Fibroblast of lung (primary cell): Measurements from ENCODE around the gene YAF2. TPM values are rescaled to one million over a fixed set of nuclear protein-coding genes. Genes with fewer than 3 reads are reported as not detected.
A peak's percentile ranks its signal among the peaks of the same experiment; 100 is the strongest.

ENCODE experiments used
- DNase-seq, 2 donors: peaks; one replicate each; pipeline versions ENCODE4 v3.0.0 to v3.0.0-alpha.2; 2010; ENCODE audit warnings: low read depth in 2 of 2
- H2AFZ ChIP-seq: 2 replicates; pipeline ENCODE4 v1.5.1; 2012; ENCODE audit warnings: low read length, control low read depth, inconsistent platforms
- H3K27ac ChIP-seq: 2 replicates; pipeline ENCODE4 v1.5.1; 2011; ENCODE audit warnings: low read length, control low read depth; ENCODE audit not compliant: insufficient read depth
- H3K27me3 ChIP-seq: 2 replicates; pipeline ENCODE4 v1.5.1; 2011; ENCODE audit warnings: mild to moderate bottlenecking, low read length; ENCODE audit not compliant: control insufficient read depth, insufficient read depth
- H3K36me3 ChIP-seq: 2 replicates; pipeline ENCODE4 v1.5.1; 2011; ENCODE audit warnings: low read length; ENCODE audit not compliant: control insufficient read depth, insufficient read depth
- H3K4me1 ChIP-seq: 2 replicates; pipeline ENCODE4 v1.5.1; 2011; ENCODE audit warnings: low read length; ENCODE audit not compliant: control insufficient read depth, insufficient read depth; ENCODE audit errors: extremely low read depth
- H3K4me2 ChIP-seq: 2 replicates; pipeline ENCODE4 v1.5.1; 2011; ENCODE audit warnings: low read length, control low read depth; ENCODE audit not compliant: insufficient read depth; ENCODE audit errors: extremely low read depth
- H3K4me3 ChIP-seq, 4 experiments: fragments of 200-600 bp in 1 of 4; sonication (generic) in 1 of 4; replicated peaks in 1 of 4; 2 replicates each; pipeline ENCODE4 v1.5.1; 2011 to 2016; ENCODE audit warnings: low read length in 4 of 4, low read depth in 3 of 4, mild to moderate bottlenecking in 3 of 4, control low read depth in 2 of 4, inconsistent platforms in 1 of 4, mixed read lengths in 1 of 4; ENCODE audit not compliant: insufficient read depth in 1 of 4; ENCODE audit errors: control extremely low read depth in 1 of 4
- H3K79me2 ChIP-seq: 2 replicates; pipeline ENCODE4 v1.5.1; 2012; ENCODE audit warnings: mild to moderate bottlenecking, low read length, inconsistent platforms; ENCODE audit not compliant: control insufficient read depth, insufficient read depth
- H3K9ac ChIP-seq: 2 replicates; pipeline ENCODE4 v1.5.1; 2011; ENCODE audit warnings: mild to moderate bottlenecking, low read length, control low read depth; ENCODE audit not compliant: insufficient read depth
- H3K9me3 ChIP-seq: 2 replicates; pipeline ENCODE4 v1.5.1; 2012; ENCODE audit warnings: low read depth, low read length; ENCODE audit not compliant: control insufficient read depth, insufficient read depth
- H4K20me1 ChIP-seq: 2 replicates; pipeline ENCODE4 v1.5.1; 2011; ENCODE audit warnings: low read length; ENCODE audit not compliant: control insufficient read depth, insufficient read depth; ENCODE audit errors: extremely low read depth
- EZH2 ChIP-seq: IDR thresholded peaks from 2 replicates; pipeline ENCODE4 v1.5.1; 2012; ENCODE audit warnings: low read length, control low read depth, mild to moderate bottlenecking; ENCODE audit errors: missing control alignments
- polyA plus RNA-seq, 2 donors: library from polyadenylated mRNA; depleted of rRNA in 1 of 2; stranded (reverse) in 1 of 2; unstranded in 1 of 2; fragments of >200 nt; gene quantifications; 2 replicates each; pipeline ENCODE4 v1.2.1, GENCODE V29; 2011 to 2012; ENCODE audit warnings: missing spikeins in 1 of 2
- total RNA-seq: library from RNA; depleted of rRNA; stranded (reverse); fragments of >200 nt; gene quantifications from 2 replicates; pipeline ENCODE4 v1.2.1, GENCODE V29; 2014
- TF ChIP-seq, protein P1 (sequence below), 2 donors: IDR thresholded peaks in 1 of 2; conservative IDR thresholded peaks in 1 of 2; 1 replicate in 1 of 2; 2 replicates in 1 of 2; pipeline ENCODE4 v1.5.1; 2011 to 2012; ENCODE audit warnings: low read length in 2 of 2, control low read depth in 1 of 2, inconsistent platforms in 1 of 2, low read depth in 1 of 2, mild to moderate bottlenecking in 1 of 2

Gene YAF2
- total and polyA plus RNA-seq, 2 donors (not counting 1 experiment from before 2014, with no cell fraction given): 18.0 to 25.2 TPM

GRCh38 chr12:42278128-42278510 lies 40.1 kb upstream of the YAF2 start:
- Histone ChIP-seq H2AFZ (no peak overlapping the region), H4K20me1 (no peaks in the 10 kb centered on the region), H3K4me1 (no peaks in the 10 kb centered on the region), H3K36me3 (no peaks in the 10 kb centered on the region), H3K9me3 (no peaks in the 10 kb centered on the region), H3K79me2 (no peaks in the 10 kb centered on the region), H3K4me2 (no peak overlapping the region), H3K9ac (no peak overlapping the region), H3K27me3 (no peaks in the 10 kb centered on the region), H3K4me3 (no peak overlapping the region), H3K27ac (no peak overlapping the region)
- DNase-seq: peak in 1 of 2 donors; percentile 11
- TF ChIP-seq EZH2: no peak
- TF ChIP-seq, protein P1, sequence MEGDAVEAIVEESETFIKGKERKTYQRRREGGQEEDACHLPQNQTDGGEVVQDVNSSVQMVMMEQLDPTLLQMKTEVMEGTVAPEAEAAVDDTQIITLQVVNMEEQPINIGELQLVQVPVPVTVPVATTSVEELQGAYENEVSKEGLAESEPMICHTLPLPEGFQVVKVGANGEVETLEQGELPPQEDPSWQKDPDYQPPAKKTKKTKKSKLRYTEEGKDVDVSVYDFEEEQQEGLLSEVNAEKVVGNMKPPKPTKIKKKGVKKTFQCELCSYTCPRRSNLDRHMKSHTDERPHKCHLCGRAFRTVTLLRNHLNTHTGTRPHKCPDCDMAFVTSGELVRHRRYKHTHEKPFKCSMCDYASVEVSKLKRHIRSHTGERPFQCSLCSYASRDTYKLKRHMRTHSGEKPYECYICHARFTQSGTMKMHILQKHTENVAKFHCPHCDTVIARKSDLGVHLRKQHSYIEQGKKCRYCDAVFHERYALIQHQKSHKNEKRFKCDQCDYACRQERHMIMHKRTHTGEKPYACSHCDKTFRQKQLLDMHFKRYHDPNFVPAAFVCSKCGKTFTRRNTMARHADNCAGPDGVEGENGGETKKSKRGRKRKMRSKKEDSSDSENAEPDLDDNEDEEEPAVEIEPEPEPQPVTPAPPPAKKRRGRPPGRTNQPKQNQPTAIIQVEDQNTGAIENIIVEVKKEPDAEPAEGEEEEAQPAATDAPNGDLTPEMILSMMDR (conservative IDR thresholded peaks at IDR 0.05 in 1 of 2, IDR thresholded peaks at IDR 0.05 in 1 of 2; ENCODE audit: low read depth in 1 of 2, low read length in 2 of 2): no peak

DNA sequence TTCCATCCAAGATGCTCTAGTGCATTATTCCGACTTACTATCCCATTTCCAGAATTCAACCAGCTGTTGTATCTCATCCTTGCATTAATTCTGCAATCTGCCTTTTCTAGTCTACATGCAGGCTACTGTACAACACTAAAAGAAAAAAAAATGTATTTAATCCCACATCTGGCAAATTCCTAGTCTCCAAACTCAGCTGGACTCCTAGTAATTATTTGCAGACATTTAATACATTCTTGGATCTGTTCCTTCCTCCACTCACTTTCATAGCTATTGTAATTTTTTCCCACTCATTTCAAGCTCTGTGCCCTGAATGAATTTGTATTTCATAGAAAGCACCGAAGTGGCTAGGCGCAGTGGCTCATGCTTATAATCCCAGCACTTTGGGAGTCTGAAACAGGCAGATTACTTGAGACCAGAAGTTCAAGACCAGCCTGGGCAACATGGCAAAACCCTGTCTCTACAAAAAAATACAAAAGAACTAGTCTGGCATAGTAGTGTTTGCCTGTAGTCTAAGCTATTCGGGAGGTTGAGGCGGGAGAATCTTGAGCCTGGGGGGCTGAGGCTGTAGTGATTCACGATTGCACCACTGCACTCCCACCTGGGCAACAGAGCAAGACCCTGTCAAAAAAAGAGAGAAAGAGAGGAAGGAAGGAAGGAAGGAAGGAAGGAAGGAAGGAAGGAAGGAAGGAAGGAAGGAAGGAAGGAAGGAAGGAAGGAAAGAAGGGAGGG lies 39.5 kb upstream of the YAF2 start:
- H3K9me3 ChIP-seq: no peaks in the 10 kb centered on the region
- DNase-seq: no peak
- H3K79me2 ChIP-seq: no peaks in the 10 kb centered on the region
- H2AFZ ChIP-seq: no peak overlapping the region
- no peak overlapping the region for H3K4me2 ChIP-seq
- H3K4me3 ChIP-seq: no peak overlapping the region
- no peaks in the 10 kb centered on the region for H4K20me1 ChIP-seq
- no peak overlapping the region for H3K9ac ChIP-seq
- H3K27me3 ChIP-seq: no peaks in the 10 kb centered on the region
- no peak overlapping the region for H3K27ac ChIP-seq
- no peaks in the 10 kb centered on the region for H3K36me3 ChIP-seq
- TF ChIP-seq, protein P1 (conservative IDR thresholded peaks at IDR 0.05 in 1 of 2, IDR thresholded peaks at IDR 0.05 in 1 of 2; ENCODE audit: low read depth in 1 of 2, low read length in 2 of 2): no peak
- TF ChIP-seq EZH2: no peak
- H3K4me1 ChIP-seq: no peaks in the 10 kb centered on the region

DNA sequence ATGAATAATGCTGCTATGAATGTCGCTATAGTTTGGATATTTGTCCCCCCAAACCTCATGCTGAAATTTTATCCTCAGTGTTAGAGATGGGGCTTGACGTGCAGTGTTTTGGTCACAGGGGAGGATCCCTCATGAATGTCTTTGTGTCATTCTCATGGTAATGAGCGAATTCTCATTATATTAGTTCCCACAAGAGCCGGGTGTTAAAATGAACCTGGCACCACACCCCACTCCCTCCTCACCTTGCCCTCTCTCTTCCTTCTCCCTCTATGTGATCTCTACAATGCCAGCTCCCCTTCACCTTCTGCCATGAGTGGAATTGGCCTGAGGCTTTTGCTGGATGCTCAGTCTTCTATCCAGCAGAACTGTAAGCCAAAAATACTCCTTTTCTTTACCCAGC lies 37.5 kb upstream of the YAF2 start:
- Histone ChIP-seq H3K4me2 (no peak overlapping the region), H3K4me1 (no peaks in the 10 kb centered on the region)

More for the DNA sequence above, 37.5 kb upstream of the YAF2 start:
- no peak for TF ChIP-seq EZH2
- TF ChIP-seq, protein P1 (conservative IDR thresholded peaks at IDR 0.05 in 1 of 2, IDR thresholded peaks at IDR 0.05 in 1 of 2; ENCODE audit: low read depth in 1 of 2, low read length in 2 of 2): no peak
- DNase-seq: no peak
- H3K9ac ChIP-seq: no peak overlapping the region
- H3K9me3 ChIP-seq: no peaks in the 10 kb centered on the region
- H3K27me3 ChIP-seq: no peaks in the 10 kb centered on the region
- no peaks in the 10 kb centered on the region for H3K79me2 ChIP-seq
- no peaks in the 10 kb centered on the region for H4K20me1 ChIP-seq
- no peak overlapping the region for H3K4me3 ChIP-seq
- no peak overlapping the region for H2AFZ ChIP-seq
- H3K27ac ChIP-seq: no peak overlapping the region
- H3K36me3 ChIP-seq: no peaks in the 10 kb centered on the region
